ENCODE results near the gene KCNC3. TPM values are rescaled to one million over a fixed set of nuclear protein-coding genes. Genes with fewer than 3 reads are reported as not detected.

KCNC3 gene
- total RNA-seq, 1 donor from 2014 or later = not detected

DNA sequence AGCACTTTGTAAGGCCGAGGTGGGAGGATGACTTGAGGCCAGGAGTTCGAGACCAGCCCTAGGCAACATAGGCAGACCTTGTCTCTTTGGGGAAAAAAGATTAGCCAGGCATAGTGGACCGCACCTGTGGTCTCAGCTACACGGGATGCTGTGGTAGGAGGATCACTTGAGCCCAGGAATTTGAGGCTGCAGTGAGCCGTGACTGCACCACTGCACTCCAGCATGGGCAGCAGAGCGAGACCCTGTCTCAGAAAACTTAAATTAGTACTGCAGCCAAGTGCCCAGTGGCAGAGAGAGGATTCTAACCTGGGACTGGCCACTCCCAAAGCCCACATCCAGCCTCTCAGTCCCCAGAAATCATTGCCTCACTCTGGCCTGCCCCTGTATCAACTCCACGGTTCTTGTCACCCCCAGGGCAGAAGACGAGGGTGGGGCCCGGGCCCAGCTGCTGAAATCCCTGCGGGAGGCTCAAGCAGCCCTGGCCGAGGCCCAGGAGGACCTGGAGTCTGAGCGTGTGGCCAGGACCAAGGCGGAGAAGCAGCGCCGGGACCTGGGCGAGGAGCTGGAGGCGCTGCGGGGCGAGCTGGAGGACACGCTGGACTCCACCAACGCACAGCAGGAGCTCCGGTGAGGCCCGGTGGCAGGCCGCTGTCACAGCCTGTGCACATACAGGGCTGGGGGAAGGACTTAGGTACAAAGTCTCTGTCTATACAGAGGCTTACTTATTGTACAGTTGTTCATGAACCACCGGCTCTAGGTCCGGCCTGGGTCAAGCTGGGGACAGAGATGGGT, 53.4 kb downstream of the KCNC3 start:
- no peak overlapping the region for H3K4me2 ChIP-seq (ENCODE audit: low read length)
- TF ChIP-seq, protein P1, sequence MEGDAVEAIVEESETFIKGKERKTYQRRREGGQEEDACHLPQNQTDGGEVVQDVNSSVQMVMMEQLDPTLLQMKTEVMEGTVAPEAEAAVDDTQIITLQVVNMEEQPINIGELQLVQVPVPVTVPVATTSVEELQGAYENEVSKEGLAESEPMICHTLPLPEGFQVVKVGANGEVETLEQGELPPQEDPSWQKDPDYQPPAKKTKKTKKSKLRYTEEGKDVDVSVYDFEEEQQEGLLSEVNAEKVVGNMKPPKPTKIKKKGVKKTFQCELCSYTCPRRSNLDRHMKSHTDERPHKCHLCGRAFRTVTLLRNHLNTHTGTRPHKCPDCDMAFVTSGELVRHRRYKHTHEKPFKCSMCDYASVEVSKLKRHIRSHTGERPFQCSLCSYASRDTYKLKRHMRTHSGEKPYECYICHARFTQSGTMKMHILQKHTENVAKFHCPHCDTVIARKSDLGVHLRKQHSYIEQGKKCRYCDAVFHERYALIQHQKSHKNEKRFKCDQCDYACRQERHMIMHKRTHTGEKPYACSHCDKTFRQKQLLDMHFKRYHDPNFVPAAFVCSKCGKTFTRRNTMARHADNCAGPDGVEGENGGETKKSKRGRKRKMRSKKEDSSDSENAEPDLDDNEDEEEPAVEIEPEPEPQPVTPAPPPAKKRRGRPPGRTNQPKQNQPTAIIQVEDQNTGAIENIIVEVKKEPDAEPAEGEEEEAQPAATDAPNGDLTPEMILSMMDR (IDR thresholded peaks at IDR 0.05; ENCODE audit: insufficient read depth, low read depth, low read length) = no peak
- TF ChIP-seq EZH2 (IDR thresholded peaks at IDR 0.05; ENCODE audit: insufficient read depth, low read length) = no peak
- Mint-ChIP-seq H3K9me3 (ENCODE audit: unreplicated experiment) (peaks cover 19% of the 10 kb centered on the region), H3K4me1 (ENCODE audit: low read depth, unreplicated experiment) (no peaks in the 10 kb centered on the region), H3K27me3 (ENCODE audit: low read depth, unreplicated experiment) (no peaks in the 10 kb centered on the region), H3K27ac (ENCODE audit: unreplicated experiment) (no peak overlapping the region), H3K4me3 (ENCODE audit: unreplicated experiment) (no peak overlapping the region), H3K36me3 (ENCODE audit: low read depth, unreplicated experiment) (no peaks in the 10 kb centered on the region)
- no peaks in the 10 kb centered on the region for H3K9me3 ChIP-seq (ENCODE audit: insufficient read depth, low read depth, low read length)
- no peak overlapping the region for H3K4me3 ChIP-seq (ENCODE audit: insufficient read depth, low read depth, low read length)
- FAIRE-seq (no peak), DNase-seq (ENCODE audit: low read depth) (no peak)
- no peak overlapping the region for H2AFZ ChIP-seq (ENCODE audit: low read depth, low read length)
- H3K79me2 ChIP-seq (ENCODE audit: insufficient read depth, low read length) = no peaks in the 10 kb centered on the region
- H3K27me3 ChIP-seq (ENCODE audit: insufficient read depth, low read length) = no peaks in the 10 kb centered on the region
- no peaks in the 10 kb centered on the region for H3K36me3 ChIP-seq (ENCODE audit: insufficient read depth, low read length)
- no peak overlapping the region for H3K9ac ChIP-seq (ENCODE audit: low read length)
- H3K27ac ChIP-seq (ENCODE audit: low read depth, low read length) = no peak overlapping the region
- H3K4me1 ChIP-seq (ENCODE audit: insufficient read depth, low read length) = no peaks in the 10 kb centered on the region
- no peaks in the 10 kb centered on the region for H4K20me1 ChIP-seq (ENCODE audit: insufficient read depth, low read length)

DNA sequence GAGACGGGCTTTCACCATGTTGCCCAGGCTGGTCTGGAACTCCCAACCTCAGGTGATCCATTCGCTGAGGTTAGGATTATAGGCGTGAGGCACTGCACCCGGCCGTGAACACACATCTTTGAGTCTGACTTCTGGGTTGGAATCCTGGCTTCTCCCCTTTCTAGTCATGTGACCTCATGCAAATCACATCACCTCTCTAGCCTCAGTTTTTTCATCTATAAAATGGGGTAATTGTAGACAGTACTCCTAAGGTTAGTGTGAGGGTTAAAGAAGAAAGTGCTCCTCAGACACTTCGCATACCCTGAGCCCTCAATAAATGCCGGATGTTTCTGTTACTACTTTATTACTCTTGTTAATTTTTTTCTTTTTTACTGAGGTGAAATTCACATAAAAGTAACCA, 55.4 kb downstream of the KCNC3 start:
- Mint-ChIP-seq H3K4me3 (ENCODE audit: unreplicated experiment) (no peak overlapping the region), H3K9me3 (ENCODE audit: unreplicated experiment) (peaks cover 16% of the 10 kb centered on the region), H3K36me3 (ENCODE audit: low read depth, unreplicated experiment) (no peaks in the 10 kb centered on the region), H3K27ac (ENCODE audit: unreplicated experiment) (no peak overlapping the region), H3K27me3 (ENCODE audit: low read depth, unreplicated experiment) (no peaks in the 10 kb centered on the region), H3K4me1 (ENCODE audit: low read depth, unreplicated experiment) (no peaks in the 10 kb centered on the region)
- Histone ChIP-seq H3K27me3 (ENCODE audit: insufficient read depth, low read length) (no peaks in the 10 kb centered on the region), H3K9ac (ENCODE audit: low read length) (no peak overlapping the region), H2AFZ (ENCODE audit: low read depth, low read length) (no peak overlapping the region), H4K20me1 (ENCODE audit: insufficient read depth, low read length) (no peaks in the 10 kb centered on the region), H3K4me1 (ENCODE audit: insufficient read depth, low read length) (no peaks in the 10 kb centered on the region), H3K4me2 (ENCODE audit: low read length) (no peak overlapping the region), H3K79me2 (ENCODE audit: insufficient read depth, low read length) (no peaks in the 10 kb centered on the region), H3K9me3 (ENCODE audit: insufficient read depth, low read depth, low read length) (no peaks in the 10 kb centered on the region), H3K36me3 (ENCODE audit: insufficient read depth, low read length) (no peaks in the 10 kb centered on the region), H3K4me3 (ENCODE audit: insufficient read depth, low read depth, low read length) (no peak overlapping the region), H3K27ac (ENCODE audit: low read depth, low read length) (no peak overlapping the region)
- no peak for DNase-seq (ENCODE audit: low read depth)
- no peak for FAIRE-seq
- TF ChIP-seq, protein P1 (IDR thresholded peaks at IDR 0.05; ENCODE audit: insufficient read depth, low read depth, low read length) = no peak
- no peak for TF ChIP-seq EZH2 (IDR thresholded peaks at IDR 0.05; ENCODE audit: insufficient read depth, low read length)

DNA sequence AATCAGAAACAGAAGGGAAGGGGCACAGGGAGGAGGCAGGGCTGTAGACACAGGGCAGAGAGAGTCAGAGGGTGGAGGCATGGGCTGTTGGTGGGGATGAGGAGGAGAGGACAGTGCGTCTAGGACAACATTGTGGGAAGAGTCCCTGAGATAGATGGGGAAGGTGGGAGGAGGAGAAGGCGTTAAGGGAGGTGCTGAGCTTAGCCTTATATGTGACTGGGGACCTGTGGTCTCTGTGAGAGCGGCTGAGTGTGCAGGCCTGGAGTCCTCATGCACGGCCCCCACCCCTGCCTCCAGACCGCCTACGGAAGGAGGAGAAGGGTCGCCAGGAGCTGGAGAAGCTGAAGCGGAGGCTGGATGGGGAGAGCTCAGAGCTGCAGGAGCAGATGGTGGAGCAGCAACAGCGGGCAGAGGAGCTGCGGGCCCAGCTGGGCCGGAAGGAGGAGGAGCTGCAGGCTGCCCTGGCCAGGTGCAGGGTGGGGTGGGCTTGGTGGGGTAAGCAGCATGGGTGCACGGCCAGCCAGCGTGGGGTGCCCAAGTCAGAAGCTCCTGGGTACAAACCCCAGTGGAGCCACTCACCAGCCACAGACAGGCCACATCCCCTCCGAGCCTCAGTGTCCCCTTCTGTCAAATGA, 56.8 kb downstream of the KCNC3 start:
- Histone ChIP-seq H3K4me1 (ENCODE audit: insufficient read depth, low read length) (no peaks in the 10 kb centered on the region), H2AFZ (ENCODE audit: low read depth, low read length) (no peak overlapping the region), H3K27me3 (ENCODE audit: insufficient read depth, low read length) (no peaks in the 10 kb centered on the region), H3K27ac (ENCODE audit: low read depth, low read length) (no peak overlapping the region), H3K36me3 (ENCODE audit: insufficient read depth, low read length) (no peaks in the 10 kb centered on the region), H3K79me2 (ENCODE audit: insufficient read depth, low read length) (no peaks in the 10 kb centered on the region), H3K4me2 (ENCODE audit: low read length) (no peak overlapping the region), H3K4me3 (ENCODE audit: insufficient read depth, low read depth, low read length) (no peak overlapping the region), H4K20me1 (ENCODE audit: insufficient read depth, low read length) (no peaks in the 10 kb centered on the region), H3K9ac (ENCODE audit: low read length) (no peak overlapping the region), H3K9me3 (ENCODE audit: insufficient read depth, low read depth, low read length) (no peaks in the 10 kb centered on the region)
- TF ChIP-seq EZH2 (IDR thresholded peaks at IDR 0.05; ENCODE audit: insufficient read depth, low read length) = no peak
- TF ChIP-seq, protein P1 (IDR thresholded peaks at IDR 0.05; ENCODE audit: insufficient read depth, low read depth, low read length) = no peak
- no peak for DNase-seq (ENCODE audit: low read depth)
- H3K36me3 Mint-ChIP-seq (ENCODE audit: low read depth, unreplicated experiment) = no peaks in the 10 kb centered on the region
- H3K4me3 Mint-ChIP-seq (ENCODE audit: unreplicated experiment) = no peak overlapping the region
- FAIRE-seq = no peak
- no peaks in the 10 kb centered on the region for H3K4me1 Mint-ChIP-seq (ENCODE audit: low read depth, unreplicated experiment)
- H3K27me3 Mint-ChIP-seq (ENCODE audit: low read depth, unreplicated experiment) = no peaks in the 10 kb centered on the region
- peak overlapping the region; percentile 69 for H3K27ac Mint-ChIP-seq (ENCODE audit: unreplicated experiment)
- peaks cover 19% of the 10 kb centered on the region for H3K9me3 Mint-ChIP-seq (ENCODE audit: unreplicated experiment)
